Measurements from ENCODE around the gene KIF1B.

- TF ChIP-seq CTCF (IDR thresholded peaks at IDR 0.05): no peak
- no peak for TF ChIP-seq POLR2A (IDR thresholded peaks at IDR 0.05)
- no peak for TF ChIP-seq POLR2AphosphoS5 (IDR thresholded peaks at IDR 0.05)
These were observed 15.2 kb downstream of the KIF1B start for GRCh38 chr1:10225573-10225972.
